ENCODE measurements around the gene SRPK2. TPM values are rescaled to one million over a fixed set of nuclear protein-coding genes. Genes with fewer than 3 reads are reported as not detected.
A peak's percentile ranks its signal among the peaks of the same experiment; 100 is the strongest.

Gene SRPK2
- total RNA-seq, 1 donor from 2014 or later: 54.8 TPM

DNA sequence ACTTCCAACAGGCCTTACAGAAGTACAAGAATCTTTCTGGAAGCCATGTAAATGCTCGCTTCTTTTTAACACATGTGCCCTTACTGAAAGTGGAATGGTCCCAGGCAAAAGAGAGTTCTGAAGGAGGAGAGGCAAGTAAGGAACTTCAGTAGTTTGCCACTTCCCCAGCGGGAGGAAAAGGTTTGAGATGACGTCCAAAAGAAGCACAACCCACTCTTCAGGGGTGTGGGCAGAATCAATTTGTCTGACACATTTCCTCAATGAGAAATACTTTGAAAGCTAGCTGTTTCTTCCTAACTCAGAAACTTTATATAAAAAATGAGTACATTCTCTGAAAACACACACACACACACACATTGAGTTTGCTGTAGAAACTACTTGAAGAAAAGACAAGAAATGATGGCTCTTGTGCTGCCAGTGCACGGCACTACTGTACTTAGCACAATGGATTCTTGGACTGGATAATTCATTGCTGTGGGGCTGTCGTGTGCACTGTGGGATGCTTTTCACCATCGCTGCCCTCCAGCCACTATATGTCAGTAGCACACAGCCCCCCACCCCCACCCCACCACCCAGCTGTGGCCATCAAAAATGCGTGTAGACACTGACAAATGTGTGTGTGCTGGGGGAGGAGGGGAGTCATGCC is 183.0 kb downstream of the SRPK2 start:
- H3K4me1 ChIP-seq (ENCODE audit: insufficient read depth, low read length): no peaks in the 10 kb centered on the region
- H3K36me3 ChIP-seq (ENCODE audit: insufficient read depth, low read length): no peaks in the 10 kb centered on the region
- FAIRE-seq (no peak), DNase-seq (ENCODE audit: low read depth) (peak; percentile 34)
- H3K4me3 Mint-ChIP-seq (ENCODE audit: unreplicated experiment): no peak overlapping the region
- no peaks in the 10 kb centered on the region for H3K27me3 Mint-ChIP-seq (ENCODE audit: low read depth, unreplicated experiment)
- H3K27me3 ChIP-seq (ENCODE audit: insufficient read depth, low read length): no peaks in the 10 kb centered on the region
- H3K36me3 Mint-ChIP-seq (ENCODE audit: low read depth, unreplicated experiment): peaks cover 4% of the 10 kb centered on the region
- H4K20me1 ChIP-seq (ENCODE audit: insufficient read depth, low read length): peaks cover 71% of the 10 kb centered on the region
- H3K79me2 ChIP-seq (ENCODE audit: insufficient read depth, low read length): peaks cover 39% of the 10 kb centered on the region
- TF ChIP-seq CTCF (IDR thresholded peaks at IDR 0.05; ENCODE audit: insufficient read depth, low read depth, low read length) (no peak), EZH2 (IDR thresholded peaks at IDR 0.05; ENCODE audit: insufficient read depth, low read length) (no peak)
- no peaks in the 10 kb centered on the region for H3K9me3 ChIP-seq (ENCODE audit: insufficient read depth, low read depth, low read length)
- H3K27ac Mint-ChIP-seq (ENCODE audit: unreplicated experiment): peak overlapping the region; percentile 58
- no peak overlapping the region for H2AFZ ChIP-seq (ENCODE audit: low read depth, low read length)
- no peaks in the 10 kb centered on the region for H3K9me3 Mint-ChIP-seq (ENCODE audit: unreplicated experiment)
- no peak overlapping the region for H3K4me2 ChIP-seq (ENCODE audit: low read length)
- H3K4me3 ChIP-seq (ENCODE audit: insufficient read depth, low read depth, low read length): no peak overlapping the region
- H3K9ac ChIP-seq (ENCODE audit: low read length): no peak overlapping the region
- no peak overlapping the region for H3K27ac ChIP-seq (ENCODE audit: low read depth, low read length)
- peaks cover 23% of the 10 kb centered on the region for H3K4me1 Mint-ChIP-seq (ENCODE audit: low read depth, unreplicated experiment)

DNA sequence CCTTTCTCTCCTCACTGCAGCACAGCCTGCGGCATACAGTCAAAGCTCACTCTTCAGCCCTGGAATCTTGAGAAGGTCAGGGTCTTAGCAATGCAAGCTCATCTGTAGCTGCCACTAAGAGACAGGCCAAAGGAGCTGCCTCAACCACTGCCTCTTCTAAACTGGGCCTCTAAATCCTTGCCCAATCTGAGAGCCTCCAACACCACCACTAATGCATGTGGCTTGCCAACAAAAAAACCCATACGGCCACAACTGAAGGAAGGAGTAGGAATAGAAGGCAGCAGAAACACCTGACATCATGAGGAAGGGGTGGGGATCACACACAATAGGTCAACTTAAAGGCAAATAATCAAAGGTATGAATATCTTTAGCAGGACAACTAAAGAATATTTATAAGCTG is 183.8 kb downstream of the SRPK2 start:
- Histone ChIP-seq H3K27ac (ENCODE audit: low read depth, low read length) (no peak overlapping the region), H3K27me3 (ENCODE audit: insufficient read depth, low read length) (no peaks in the 10 kb centered on the region), H3K4me2 (ENCODE audit: low read length) (no peak overlapping the region), H2AFZ (ENCODE audit: low read depth, low read length) (no peak overlapping the region), H3K9ac (ENCODE audit: low read length) (no peak overlapping the region), H3K79me2 (ENCODE audit: insufficient read depth, low read length) (peaks cover 36% of the 10 kb centered on the region), H4K20me1 (ENCODE audit: insufficient read depth, low read length) (peaks cover 66% of the 10 kb centered on the region), H3K9me3 (ENCODE audit: insufficient read depth, low read depth, low read length) (no peaks in the 10 kb centered on the region), H3K4me1 (ENCODE audit: insufficient read depth, low read length) (no peaks in the 10 kb centered on the region), H3K36me3 (ENCODE audit: insufficient read depth, low read length) (no peaks in the 10 kb centered on the region), H3K4me3 (ENCODE audit: insufficient read depth, low read depth, low read length) (no peak overlapping the region)
- Mint-ChIP-seq H3K36me3 (ENCODE audit: low read depth, unreplicated experiment) (peaks cover 7% of the 10 kb centered on the region), H3K27me3 (ENCODE audit: low read depth, unreplicated experiment) (no peaks in the 10 kb centered on the region), H3K27ac (ENCODE audit: unreplicated experiment) (peak overlapping the region; percentile 38), H3K4me3 (ENCODE audit: unreplicated experiment) (no peak overlapping the region), H3K4me1 (ENCODE audit: low read depth, unreplicated experiment) (peaks cover 17% of the 10 kb centered on the region), H3K9me3 (ENCODE audit: unreplicated experiment) (no peaks in the 10 kb centered on the region)
- DNase-seq (ENCODE audit: low read depth) (no peak), FAIRE-seq (no peak)
- no peak for TF ChIP-seq EZH2 (IDR thresholded peaks at IDR 0.05; ENCODE audit: insufficient read depth, low read length)
- no peak for TF ChIP-seq CTCF (IDR thresholded peaks at IDR 0.05; ENCODE audit: insufficient read depth, low read depth, low read length)

DNA sequence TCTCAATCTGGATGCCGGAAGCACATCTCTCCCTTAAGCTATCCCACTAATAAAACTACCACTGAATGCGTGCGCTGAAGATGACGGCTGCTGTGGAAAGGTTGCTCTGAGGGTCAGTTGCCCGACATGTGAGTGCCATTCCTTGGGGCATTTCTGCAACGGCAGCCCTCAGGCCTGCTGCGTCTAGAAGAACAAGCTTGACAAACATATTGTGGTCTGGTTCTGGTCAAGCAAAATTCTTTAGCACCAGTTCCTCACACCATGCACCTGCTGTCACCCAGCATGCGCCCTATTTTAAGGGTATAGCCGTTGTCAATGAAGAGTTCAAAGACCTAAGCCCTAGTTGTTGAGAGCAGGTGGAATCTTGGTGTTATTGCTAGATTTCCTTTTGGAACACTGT is 184.2 kb downstream of the SRPK2 start:
- no peaks in the 10 kb centered on the region for H3K36me3 ChIP-seq (ENCODE audit: insufficient read depth, low read length)
- H3K4me1 ChIP-seq (ENCODE audit: insufficient read depth, low read length): no peaks in the 10 kb centered on the region
- H3K9me3 ChIP-seq (ENCODE audit: insufficient read depth, low read depth, low read length): no peaks in the 10 kb centered on the region
- H3K4me3 Mint-ChIP-seq (ENCODE audit: unreplicated experiment): no peak overlapping the region
- no peak for FAIRE-seq
- H3K79me2 ChIP-seq (ENCODE audit: insufficient read depth, low read length): peaks cover 37% of the 10 kb centered on the region
- no peak overlapping the region for H3K27ac ChIP-seq (ENCODE audit: low read depth, low read length)
- H3K27me3 Mint-ChIP-seq (ENCODE audit: low read depth, unreplicated experiment): no peaks in the 10 kb centered on the region
- H2AFZ ChIP-seq (ENCODE audit: low read depth, low read length): no peak overlapping the region
- TF ChIP-seq EZH2 (IDR thresholded peaks at IDR 0.05; ENCODE audit: insufficient read depth, low read length) (no peak), CTCF (IDR thresholded peaks at IDR 0.05; ENCODE audit: insufficient read depth, low read depth, low read length) (no peak)
- H3K4me1 Mint-ChIP-seq (ENCODE audit: low read depth, unreplicated experiment): peaks cover 17% of the 10 kb centered on the region
- no peak overlapping the region for H3K4me3 ChIP-seq (ENCODE audit: insufficient read depth, low read depth, low read length)
- peaks cover 7% of the 10 kb centered on the region for H3K36me3 Mint-ChIP-seq (ENCODE audit: low read depth, unreplicated experiment)
- DNase-seq (ENCODE audit: low read depth): no peak
- peaks cover 64% of the 10 kb centered on the region for H4K20me1 ChIP-seq (ENCODE audit: insufficient read depth, low read length)
- no peaks in the 10 kb centered on the region for H3K9me3 Mint-ChIP-seq (ENCODE audit: unreplicated experiment)
- H3K4me2 ChIP-seq (ENCODE audit: low read length): no peak overlapping the region
- no peak overlapping the region for H3K27ac Mint-ChIP-seq (ENCODE audit: unreplicated experiment)
- no peaks in the 10 kb centered on the region for H3K27me3 ChIP-seq (ENCODE audit: insufficient read depth, low read length)
- H3K9ac ChIP-seq (ENCODE audit: low read length): no peak overlapping the region

All from astrocyte (in vitro differentiated cells and primary cell).